WTC11 (cell line): Measurements from ENCODE around the gene CD28. TPM values are rescaled to one million over a fixed set of nuclear protein-coding genes. Genes with fewer than 3 reads are reported as not detected.

Experiments
- ATAC-seq: fragments of 200-7000 bp; cut with Tn5 transposase; 2 replicates; pipeline ENCODE4 v1.10.0; 2021; ENCODE audit warnings: mild to moderate bottlenecking, moderate library complexity
- CTCF ChIA-PET: fragments of 300-600 bp; sonication (Branson Sonifier 250); formaldehyde crosslinking; loops from one replicate; lab custom pipeline; 2021; ENCODE audit warnings: antibody characterized with exemption; lab: Charles Lee
- POLR2A ChIA-PET: fragments of 350-600 bp; sonication (Branson Sonifier 250); formaldehyde crosslinking; loops from one replicate; lab custom pipeline; 2021; ENCODE audit warnings: antibody characterized with exemption; lab: Charles Lee
- DNase-seq: peaks from one replicate; pipeline ENCODE4 v3.0.0; 2021; ENCODE audit warnings: low spot score
- H3K27ac Mint-ChIP-seq: 2 replicates; pipeline ENCODE4 v1.8.0; 2021; ENCODE audit warnings: mixed read lengths
- H3K27me3 Mint-ChIP-seq: 2 replicates; pipeline ENCODE4 v1.8.0; 2021; ENCODE audit warnings: low read depth, mild to moderate bottlenecking, moderate library complexity, mixed read lengths
- H3K36me3 Mint-ChIP-seq: 2 replicates; pipeline ENCODE4 v1.8.0; 2021; ENCODE audit warnings: mixed read lengths
- H3K4me1 Mint-ChIP-seq: 2 replicates; pipeline ENCODE4 v1.8.0; 2022; ENCODE audit warnings: mixed read lengths
- H3K4me3 Mint-ChIP-seq: 2 replicates; pipeline ENCODE4 v1.8.0; 2021; ENCODE audit warnings: mild to moderate bottlenecking, moderate library complexity, mixed read lengths
- H3K9me3 Mint-ChIP-seq: 2 replicates; pipeline ENCODE4 v1.8.0; 2021; ENCODE audit warnings: mixed read lengths
- ARID4B ChIP-seq: sonication (generic); formaldehyde crosslinking; IDR thresholded peaks from 2 replicates; pipeline ENCODE4 v1.8.0; 2023; ENCODE audit warnings: missing genetic modification reagents, mild to moderate bottlenecking, borderline replicate concordance
- CREB1 ChIP-seq: sonication (generic); formaldehyde crosslinking; IDR thresholded peaks from 2 replicates; pipeline ENCODE4 v1.8.0; 2023; ENCODE audit warnings: mild to moderate bottlenecking, missing genetic modification reagents
- CREM ChIP-seq: sonication (generic); formaldehyde crosslinking; IDR thresholded peaks from 2 replicates; pipeline ENCODE4 v1.8.1; 2022; ENCODE audit warnings: mild to moderate bottlenecking, missing genetic modification reagents, moderate library complexity
- ELF4 ChIP-seq: sonication (generic); formaldehyde crosslinking; IDR thresholded peaks from 2 replicates; pipeline ENCODE4 v1.8.1; 2022; ENCODE audit warnings: low read depth, mild to moderate bottlenecking, moderate library complexity, missing genetic modification reagents
- ERG ChIP-seq: fragments of 250-450 bp; sonication (Bioruptor Pico); IDR thresholded peaks from 2 replicates; pipeline ENCODE4 v1.8.0; 2021; ENCODE audit warnings: mild to moderate bottlenecking
- GRHL2 ChIP-seq: fragments of 250-450 bp; sonication (Bioruptor Pico); IDR thresholded peaks from 2 replicates; pipeline ENCODE4 v1.8.0; 2022; ENCODE audit warnings: mild to moderate bottlenecking, moderate library complexity; ENCODE audit not compliant: insufficient replicate concordance, severe bottlenecking
- IRF2 ChIP-seq: sonication (generic); formaldehyde crosslinking; IDR thresholded peaks from 2 replicates; pipeline ENCODE4 v1.8.0; 2022; ENCODE audit warnings: low read depth, missing genetic modification reagents, borderline replicate concordance
- MXD4 ChIP-seq: fragments of 250-450 bp; sonication (Bioruptor Pico); IDR thresholded peaks from 2 replicates; pipeline ENCODE4 v1.8.0; 2021; ENCODE audit warnings: mild to moderate bottlenecking, moderate library complexity, borderline replicate concordance
- SP1 ChIP-seq: sonication (generic); formaldehyde crosslinking; conservative IDR thresholded peaks from 2 replicates; pipeline ENCODE4 v1.8.1; 2022; ENCODE audit warnings: missing genetic modification reagents
- TEAD1 ChIP-seq: sonication (generic); formaldehyde crosslinking; IDR thresholded peaks from 2 replicates; pipeline ENCODE4 v1.8.0; 2022; ENCODE audit warnings: mild to moderate bottlenecking, missing genetic modification reagents
- ZNF121 ChIP-seq: sonication (generic); formaldehyde crosslinking; IDR thresholded peaks from 2 replicates; pipeline ENCODE4 v1.8.0; 2023; ENCODE audit warnings: missing genetic modification reagents
- ZNF219 ChIP-seq: sonication (generic); formaldehyde crosslinking; IDR thresholded peaks from 2 replicates; pipeline ENCODE4 v1.8.0; 2023; ENCODE audit warnings: missing genetic modification reagents, mild to moderate bottlenecking, borderline replicate concordance
- ZNF263 ChIP-seq: sonication (generic); formaldehyde crosslinking; IDR thresholded peaks from 2 replicates; pipeline ENCODE4 v1.8.1; 2022; ENCODE audit warnings: low read depth, mild to moderate bottlenecking, moderate library complexity, missing genetic modification reagents
- ZNF423 ChIP-seq: fragments of 250-450 bp; sonication (Bioruptor Pico); IDR thresholded peaks from 2 replicates; pipeline ENCODE4 v2.1.2; 2022; ENCODE audit warnings: mild to moderate bottlenecking, moderate library complexity
- total RNA-seq: library from RNA; stranded (reverse); gene quantifications from 3 replicates; pipeline ENCODE4 v1.2.3, GENCODE V29; 2021
- TF ChIP-seq, protein P1 (sequence below): fragments of 250-450 bp; sonication (Bioruptor Pico); IDR thresholded peaks from 2 replicates; pipeline ENCODE4 v2.1.2; 2022; ENCODE audit warnings: mild to moderate bottlenecking, moderate library complexity
- TF ChIP-seq, protein P2 (sequence below): sonication (generic); formaldehyde crosslinking; conservative IDR thresholded peaks from 2 replicates; pipeline ENCODE4 v1.8.1; 2022; ENCODE audit warnings: mild to moderate bottlenecking, missing genetic modification reagents

CD28 gene
- total RNA-seq, 1 experiment from 2014 or later = 0.11 TPM

- Mint-ChIP-seq H3K27ac (no peak overlapping the region), H3K27me3 (no peaks in the 10 kb centered on the region), H3K9me3 (no peaks in the 10 kb centered on the region), H3K4me3 (no peak overlapping the region), H3K36me3 (no peaks in the 10 kb centered on the region)
- ATAC-seq = no peak
- ChIA-PET POLR2A (no interaction called here), CTCF (no interaction called here)
- no peak for TF ChIP-seq ELF4 (CRISPR knock-in tag)
- TF ChIP-seq CREB1 = no peak
- no peak for TF ChIP-seq SP1 (CRISPR knock-in tag)
- TF ChIP-seq GRHL2 (CRISPR knock-in tag) = no peak
- TF ChIP-seq, all 79 proteins: peak for 0
- DNase-seq = no peak
- H3K4me1 Mint-ChIP-seq = peaks cover 21% of the 10 kb centered on the region
Measured at GRCh38 chr2:203730076-203730729, 23.8 kb downstream of the CD28 start.

- TF ChIP-seq GRHL2 (CRISPR knock-in tag) (no peak), MXD4 (CRISPR knock-in tag) (no peak), ZNF423 (no peak), ZNF121 (no peak), ZNF219 (CRISPR knock-in tag) (no peak), ZNF263 (CRISPR knock-in tag) (no peak), TEAD1 (CRISPR knock-in tag) (no peak), CREM (no peak), IRF2 (CRISPR knock-in tag) (no peak), ERG (no peak), ARID4B (CRISPR knock-in tag) (no peak)
- TF ChIP-seq, protein P1, sequence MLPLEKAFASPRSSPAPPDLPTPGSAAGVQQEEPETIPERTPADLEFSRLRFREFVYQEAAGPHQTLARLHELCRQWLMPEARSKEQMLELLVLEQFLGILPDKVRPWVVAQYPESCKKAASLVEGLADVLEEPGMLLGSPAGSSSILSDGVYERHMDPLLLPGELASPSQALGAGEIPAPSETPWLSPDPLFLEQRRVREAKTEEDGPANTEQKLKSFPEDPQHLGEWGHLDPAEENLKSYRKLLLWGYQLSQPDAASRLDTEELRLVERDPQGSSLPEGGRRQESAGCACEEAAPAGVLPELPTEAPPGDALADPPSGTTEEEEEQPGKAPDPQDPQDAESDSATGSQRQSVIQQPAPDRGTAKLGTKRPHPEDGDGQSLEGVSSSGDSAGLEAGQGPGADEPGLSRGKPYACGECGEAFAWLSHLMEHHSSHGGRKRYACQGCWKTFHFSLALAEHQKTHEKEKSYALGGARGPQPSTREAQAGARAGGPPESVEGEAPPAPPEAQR = no peak
- TF ChIP-seq, protein P2, sequence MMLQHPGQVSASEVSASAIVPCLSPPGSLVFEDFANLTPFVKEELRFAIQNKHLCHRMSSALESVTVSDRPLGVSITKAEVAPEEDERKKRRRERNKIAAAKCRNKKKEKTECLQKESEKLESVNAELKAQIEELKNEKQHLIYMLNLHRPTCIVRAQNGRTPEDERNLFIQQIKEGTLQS (CRISPR knock-in tag) = no peak
- ChIA-PET POLR2A (no interaction called here), CTCF (no interaction called here)
- DNase-seq (no peak), ATAC-seq (no peak)
- Mint-ChIP-seq H3K9me3 (no peaks in the 10 kb centered on the region), H3K4me1 (peaks cover 21% of the 10 kb centered on the region), H3K36me3 (no peaks in the 10 kb centered on the region), H3K27me3 (no peaks in the 10 kb centered on the region), H3K27ac (no peak overlapping the region), H3K4me3 (no peak overlapping the region)
Measured at GRCh38 chr2:203730883-203731282, 24.4 kb downstream of the CD28 start.
